D721Med (cell line): Measurements from ENCODE around the gene TXLNA.

ENCODE experiments used
- DNase-seq: peaks from one replicate; pipeline ENCODE4 v3.0.0; 2011; ENCODE audit warnings: low spot score; ENCODE audit not compliant: insufficient read length
- FAIRE-seq: peaks from 2 replicates; lab custom pipeline; 2011; peaks lifted over from hg19 to GRCh38; lab: Jason Lieb, UNC
- TF ChIP-seq, protein P1 (sequence below): IDR thresholded peaks from 2 replicates; pipeline ENCODE4 v1.5.1; 2012; ENCODE audit warnings: mild to moderate bottlenecking, control low read depth; ENCODE audit not compliant: insufficient read depth; ENCODE audit errors: missing control alignments

TXLNA gene

DNA sequence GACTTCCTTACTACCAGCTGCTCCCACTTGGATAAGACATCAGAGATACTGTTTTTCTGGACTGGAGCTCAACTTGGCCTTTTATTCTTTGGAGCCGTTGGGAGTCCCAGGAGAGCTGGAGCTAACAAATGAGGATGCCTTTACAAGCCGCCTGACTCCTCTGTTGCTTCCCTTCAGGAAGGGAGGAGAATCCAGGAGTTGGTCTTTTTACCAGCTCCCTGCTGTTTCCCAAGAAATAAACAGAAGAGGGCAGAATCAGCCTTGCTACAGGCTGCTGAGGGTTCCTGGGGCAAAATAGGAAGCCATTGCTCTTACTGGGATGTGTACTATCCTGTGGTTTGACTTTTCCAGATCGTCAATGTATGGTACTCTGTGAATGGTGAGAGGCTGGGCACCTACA, 44.2 kb downstream of the TXLNA start:
- no peak for FAIRE-seq
- TF ChIP-seq, protein P1, sequence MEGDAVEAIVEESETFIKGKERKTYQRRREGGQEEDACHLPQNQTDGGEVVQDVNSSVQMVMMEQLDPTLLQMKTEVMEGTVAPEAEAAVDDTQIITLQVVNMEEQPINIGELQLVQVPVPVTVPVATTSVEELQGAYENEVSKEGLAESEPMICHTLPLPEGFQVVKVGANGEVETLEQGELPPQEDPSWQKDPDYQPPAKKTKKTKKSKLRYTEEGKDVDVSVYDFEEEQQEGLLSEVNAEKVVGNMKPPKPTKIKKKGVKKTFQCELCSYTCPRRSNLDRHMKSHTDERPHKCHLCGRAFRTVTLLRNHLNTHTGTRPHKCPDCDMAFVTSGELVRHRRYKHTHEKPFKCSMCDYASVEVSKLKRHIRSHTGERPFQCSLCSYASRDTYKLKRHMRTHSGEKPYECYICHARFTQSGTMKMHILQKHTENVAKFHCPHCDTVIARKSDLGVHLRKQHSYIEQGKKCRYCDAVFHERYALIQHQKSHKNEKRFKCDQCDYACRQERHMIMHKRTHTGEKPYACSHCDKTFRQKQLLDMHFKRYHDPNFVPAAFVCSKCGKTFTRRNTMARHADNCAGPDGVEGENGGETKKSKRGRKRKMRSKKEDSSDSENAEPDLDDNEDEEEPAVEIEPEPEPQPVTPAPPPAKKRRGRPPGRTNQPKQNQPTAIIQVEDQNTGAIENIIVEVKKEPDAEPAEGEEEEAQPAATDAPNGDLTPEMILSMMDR, result no peak
- DNase-seq, result no peak

DNA sequence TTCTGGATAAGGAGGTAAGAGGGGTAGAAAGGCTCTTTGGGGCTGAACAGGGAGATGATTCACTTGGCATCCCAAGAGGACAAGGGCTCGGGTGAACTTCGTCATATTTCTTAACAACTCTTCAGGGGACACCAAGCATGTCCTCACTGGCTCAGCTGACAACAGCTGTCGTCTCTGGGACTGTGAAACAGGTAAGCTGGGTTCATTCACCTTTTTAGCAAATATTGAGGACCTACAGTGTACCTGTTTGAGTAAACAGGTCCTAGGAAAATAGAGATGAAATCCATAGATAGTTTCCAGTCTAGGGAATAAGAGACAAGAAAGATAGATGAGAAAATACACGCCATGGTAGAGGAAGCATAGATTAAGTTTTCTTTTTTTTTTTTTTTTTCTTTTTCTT, 44.8 kb downstream of the TXLNA start:
- FAIRE-seq (no peak), DNase-seq (no peak)
- TF ChIP-seq, protein P1, result no peak

DNA sequence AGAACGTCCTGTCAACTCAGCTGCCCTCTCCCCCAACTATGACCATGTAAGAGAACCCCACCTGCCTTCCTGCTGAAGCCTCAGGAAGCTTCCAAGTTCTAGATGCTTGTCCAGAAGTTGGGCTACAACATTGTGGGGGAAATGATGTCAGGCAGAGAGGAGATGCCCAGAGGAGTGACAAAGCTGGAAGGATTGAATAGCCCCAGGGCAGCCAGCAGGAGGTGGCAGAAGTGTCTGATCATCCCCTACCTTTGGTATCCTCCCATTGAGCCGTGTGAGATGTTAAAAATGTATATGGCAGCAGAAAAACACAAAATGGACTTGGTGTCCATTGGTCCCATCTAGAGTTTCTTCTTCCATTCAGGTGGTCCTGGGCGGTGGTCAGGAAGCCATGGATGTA, 49.3 kb downstream of the TXLNA start:
- TF ChIP-seq, protein P1, result no peak
- FAIRE-seq (no peak), DNase-seq (no peak)

DNA sequence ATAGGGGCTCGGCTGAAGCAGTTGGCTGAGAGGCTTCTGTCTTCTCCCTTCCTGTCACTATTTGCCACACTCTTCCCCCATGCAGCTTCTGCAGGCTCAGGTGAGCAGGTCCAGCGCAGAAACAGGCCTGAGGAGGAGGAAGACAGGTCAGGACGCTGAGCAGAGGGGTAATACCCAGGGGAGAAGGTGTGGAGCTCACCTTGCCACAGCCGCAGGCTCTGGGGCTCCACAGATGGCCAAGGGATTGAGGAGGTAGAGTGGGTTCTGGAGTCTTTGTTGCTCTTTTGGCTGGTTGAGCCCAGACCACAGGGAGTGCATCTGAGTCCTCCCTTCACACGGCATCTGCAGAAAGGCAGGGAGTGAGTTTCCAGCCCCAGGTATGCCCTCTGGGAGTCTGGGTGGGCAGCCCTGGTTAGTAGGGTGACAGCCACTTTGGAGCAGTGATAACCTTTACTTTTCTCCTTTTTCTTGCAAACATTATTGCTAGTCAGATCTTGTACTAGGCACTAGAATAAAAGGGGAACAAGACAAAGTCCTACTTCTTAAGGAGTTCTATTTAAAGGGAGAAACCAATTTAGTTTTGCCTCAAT, 52.5 kb downstream of the TXLNA start:
- DNase-seq (no peak), FAIRE-seq (no peak)
- TF ChIP-seq, protein P1, result no peak

DNA sequence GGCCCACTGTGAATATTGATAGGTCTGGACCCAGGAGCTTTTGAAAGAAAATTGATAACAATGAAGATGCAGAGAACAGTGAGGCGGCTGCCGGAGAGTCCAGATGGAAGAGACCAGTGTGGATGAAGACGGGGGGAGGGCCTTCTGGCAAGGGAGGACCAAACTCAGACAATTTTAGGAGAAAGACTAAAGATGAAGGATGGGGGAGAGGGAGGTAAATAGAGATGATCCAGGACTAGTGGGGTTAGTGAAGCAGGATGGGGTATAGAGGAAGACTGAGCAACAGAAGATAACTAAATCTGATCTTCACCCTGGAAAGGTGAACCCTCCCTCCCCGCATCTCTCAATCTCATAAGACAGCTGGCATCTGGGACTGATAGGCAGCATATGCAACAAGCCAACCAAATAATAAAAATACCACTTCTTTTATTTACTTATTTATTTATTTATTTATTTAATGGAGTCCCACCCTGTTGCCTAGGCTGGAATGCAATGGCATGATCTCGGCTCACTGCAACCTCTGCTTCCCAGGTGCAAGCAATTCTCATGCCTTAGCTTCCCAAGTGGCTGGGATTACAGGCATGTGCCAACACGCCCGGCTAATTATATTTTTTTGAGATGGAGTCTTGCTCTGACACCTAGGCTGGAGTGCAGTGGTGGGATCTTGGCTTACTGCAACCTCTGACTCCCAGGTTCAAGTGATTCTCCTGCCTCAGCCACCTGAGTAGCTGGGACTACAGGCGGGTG, 53.3 kb downstream of the TXLNA start:
- TF ChIP-seq, protein P1, result no peak
- DNase-seq (no peak), FAIRE-seq (no peak)

DNA sequence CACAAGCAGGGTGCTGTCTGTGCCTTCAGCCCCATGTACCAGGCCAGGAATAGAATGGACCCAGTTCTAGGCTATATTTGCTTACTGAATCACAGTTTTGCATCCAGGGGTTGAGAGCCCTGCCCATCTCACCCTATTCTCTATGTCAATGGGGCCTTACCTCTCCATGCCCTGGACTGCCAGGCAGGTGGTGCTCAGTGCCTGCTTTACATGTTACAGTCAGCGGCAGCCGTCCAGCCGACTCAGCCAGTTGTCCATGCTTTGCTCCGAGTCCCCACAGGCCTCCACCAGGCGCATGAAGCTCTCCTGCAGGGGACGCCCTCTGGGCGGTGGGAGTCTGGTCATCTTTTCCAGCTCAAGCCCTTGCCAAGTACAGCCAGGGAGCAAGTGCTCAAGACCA, 55.3 kb downstream of the TXLNA start:
- no peak for FAIRE-seq
- TF ChIP-seq, protein P1, result no peak
- peak; percentile 12 for DNase-seq

DNA sequence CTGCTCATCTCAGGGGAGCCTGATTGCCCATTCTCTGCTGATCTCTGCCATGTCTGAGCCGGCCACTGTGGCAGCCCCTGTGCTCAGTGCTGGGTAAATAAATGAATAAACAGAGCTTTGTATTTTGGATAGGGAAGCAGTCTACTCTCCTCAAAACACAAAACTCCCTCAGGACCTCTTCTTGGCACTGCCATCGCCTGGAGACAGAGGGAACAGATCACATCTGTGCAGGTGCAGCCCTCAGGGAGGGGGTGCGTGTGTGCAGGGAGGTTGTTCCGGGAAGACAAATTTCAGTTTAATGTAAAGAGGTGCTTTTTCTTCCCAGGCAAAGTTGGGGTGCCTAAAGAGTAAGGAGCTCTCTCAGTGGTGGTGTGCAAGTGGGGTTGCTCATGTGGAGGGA, 59.9 kb downstream of the TXLNA start:
- FAIRE-seq (no peak), DNase-seq (no peak)
- TF ChIP-seq, protein P1, result no peak
